GM19452 (cell line): ENCODE results near the gene ALPI.

Source experiments
- ATAC-seq: cut with Tn5 transposase; IDR thresholded peaks from one replicate; pipeline ENCODE4 v1.9.1; 2021; ENCODE audit not compliant: unreplicated experiment

Gene ALPI

GRCh38 chr2:232483923-232484627 lies 28.1 kb downstream of the ALPI start:
- ATAC-seq = no peak

GRCh38 chr2:232484628-232485347 lies 28.8 kb downstream of the ALPI start:
- no peak for ATAC-seq

DNA sequence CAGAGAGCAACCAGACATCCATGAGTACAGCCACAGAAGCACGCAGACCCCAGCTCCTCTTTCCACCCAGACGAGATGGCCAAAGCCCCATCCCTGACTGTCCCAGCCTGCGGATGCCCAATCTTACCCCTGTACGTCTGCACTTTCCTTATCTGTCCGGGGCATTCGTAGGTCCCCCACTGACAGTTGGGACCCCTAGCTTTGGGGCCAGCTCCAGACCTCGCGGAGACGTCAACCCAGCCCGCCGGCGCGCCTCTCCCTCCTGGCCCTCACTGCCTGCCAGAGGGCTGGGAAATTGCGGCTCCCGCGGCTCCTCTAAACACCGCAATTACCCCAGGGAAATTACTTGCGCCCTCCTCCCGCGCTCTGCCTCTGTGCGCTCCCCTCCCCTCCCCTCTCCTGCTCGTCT lies 29.4 kb downstream of the ALPI start:
- ATAC-seq = no peak

GRCh38 chr2:232485757-232486557 lies 30.0 kb downstream of the ALPI start:
- no peak for ATAC-seq

- no peak for ATAC-seq
These were observed 30.8 kb downstream of the ALPI start for GRCh38 chr2:232486558-232487384.

- no peak for ATAC-seq
These were observed 31.6 kb downstream of the ALPI start, which contains the start of gene ECEL1 for GRCh38 chr2:232487385-232488096. Gene ECEL1, minus strand, starts transcription at chr2:232487834. Its CDS starts 1,181 bp downstream, at chr2:232486653.

DNA sequence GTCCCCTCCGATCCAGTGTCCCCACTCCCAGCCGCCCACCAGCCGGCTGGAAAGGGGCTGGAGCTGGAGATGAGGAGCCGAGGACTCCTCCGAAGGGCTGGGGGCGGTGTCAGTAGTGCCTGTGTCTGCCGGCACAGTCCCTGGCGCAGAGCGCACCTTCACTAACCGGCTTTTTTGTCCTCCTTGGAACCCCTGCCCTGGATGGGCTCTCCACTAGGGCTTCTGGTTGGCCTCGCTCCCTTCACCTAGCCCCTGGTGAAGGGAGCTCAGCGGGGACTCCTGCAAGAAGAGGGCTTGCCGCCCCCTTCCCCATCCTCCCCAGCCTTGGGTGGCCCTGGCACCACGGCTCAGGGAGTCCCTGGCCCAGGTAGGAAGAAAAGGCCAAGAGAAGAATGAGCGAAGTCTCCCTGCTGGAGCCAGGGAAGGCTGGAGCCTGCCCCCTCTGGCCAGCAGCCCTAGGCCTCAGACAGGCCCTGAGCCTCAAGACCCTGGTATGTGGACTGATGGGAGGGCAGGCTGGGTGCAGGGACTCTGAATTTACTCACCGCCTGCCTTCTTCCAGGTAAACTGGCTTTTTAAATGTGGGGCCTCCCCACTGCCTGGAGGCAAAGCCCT lies 32.3 kb downstream of the ALPI start:
- ATAC-seq = no peak

GRCh38 chr2:232488721-232489300 lies 32.9 kb downstream of the ALPI start:
- ATAC-seq = no peak

DNA sequence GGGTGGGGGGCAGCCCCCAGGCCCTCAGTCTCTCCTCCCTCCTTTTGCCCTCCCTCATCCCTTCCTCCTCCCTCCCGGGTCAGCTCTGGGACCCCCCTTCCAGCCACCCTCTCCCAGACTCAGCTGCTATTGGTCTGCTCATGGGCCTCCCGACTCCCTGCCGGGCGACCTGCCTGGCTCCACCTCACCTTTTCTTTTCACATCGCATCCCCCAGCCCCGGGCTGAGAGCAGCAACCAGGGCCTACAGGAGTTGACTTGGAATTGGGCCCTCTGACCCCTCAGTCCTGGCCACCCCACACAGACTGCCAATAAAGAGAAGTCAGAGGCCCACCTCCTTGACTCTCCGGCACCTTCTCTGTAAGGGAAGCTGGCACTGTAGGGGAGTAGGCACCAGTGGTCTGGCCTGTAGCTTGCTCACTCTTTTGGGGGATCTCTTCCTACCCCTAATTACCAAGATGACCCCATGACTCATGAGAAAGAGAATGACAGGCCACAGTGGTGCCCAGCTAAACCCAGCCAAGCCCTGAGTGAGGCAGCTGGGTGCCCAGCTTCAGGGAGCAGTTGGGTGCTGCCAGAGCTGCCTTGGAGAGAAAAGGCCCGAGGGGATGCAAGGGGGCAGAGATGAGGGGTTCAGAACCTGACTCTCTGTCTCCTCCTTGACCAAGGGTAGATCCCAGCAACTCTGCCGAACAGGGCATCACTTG lies 33.7 kb downstream of the ALPI start:
- no peak for ATAC-seq

DNA sequence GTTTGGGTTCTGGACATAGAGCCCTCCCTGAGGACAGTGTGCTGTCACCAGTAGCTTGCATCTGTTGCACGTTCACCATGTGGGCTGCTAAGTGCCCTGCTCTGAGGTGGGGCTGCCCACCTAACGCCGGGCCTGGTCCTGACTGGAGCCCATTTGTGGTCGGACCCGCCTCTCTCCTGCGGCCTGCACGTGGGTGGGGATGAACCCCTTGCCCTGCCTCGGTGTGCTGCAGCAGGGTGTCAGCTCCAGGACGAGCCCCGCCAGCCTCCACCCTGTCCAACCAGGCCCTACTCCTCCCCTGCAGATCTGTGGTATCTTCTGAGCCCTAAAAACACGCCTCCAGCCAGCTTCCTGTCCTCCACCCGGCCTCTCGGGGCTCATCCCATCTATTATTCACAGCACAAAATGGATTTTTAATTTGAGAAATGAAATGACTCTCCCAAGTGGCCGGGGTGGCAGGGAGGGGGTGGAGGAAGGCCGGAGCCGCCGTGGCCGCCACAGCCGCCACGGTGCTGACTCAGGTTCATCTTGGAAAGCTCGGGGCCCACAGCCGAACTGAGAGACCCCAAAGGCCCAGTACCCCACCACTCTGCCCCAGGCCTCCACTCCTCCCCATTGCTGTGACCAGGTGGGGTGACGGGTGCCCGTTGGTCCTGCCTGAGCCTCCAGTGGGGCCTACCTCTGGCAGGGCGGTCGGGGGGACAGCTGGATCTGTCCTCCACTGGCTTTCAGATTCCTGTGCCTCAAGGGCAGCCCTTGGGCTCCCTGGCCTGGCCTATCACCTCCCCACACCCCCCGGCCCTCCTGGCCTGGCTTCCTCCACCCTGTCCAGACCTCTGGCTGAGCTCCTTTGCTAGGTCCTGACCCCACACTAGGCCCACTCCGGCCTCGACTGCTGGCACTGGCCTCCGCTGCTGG lies 34.5 kb downstream of the ALPI start:
- no peak for ATAC-seq

GRCh38 chr2:232491139-232491780 lies 35.3 kb downstream of the ALPI start:
- ATAC-seq = no peak

GRCh38 chr2:232492236-232492848 lies 36.4 kb downstream of the ALPI start:
- no peak for ATAC-seq

DNA sequence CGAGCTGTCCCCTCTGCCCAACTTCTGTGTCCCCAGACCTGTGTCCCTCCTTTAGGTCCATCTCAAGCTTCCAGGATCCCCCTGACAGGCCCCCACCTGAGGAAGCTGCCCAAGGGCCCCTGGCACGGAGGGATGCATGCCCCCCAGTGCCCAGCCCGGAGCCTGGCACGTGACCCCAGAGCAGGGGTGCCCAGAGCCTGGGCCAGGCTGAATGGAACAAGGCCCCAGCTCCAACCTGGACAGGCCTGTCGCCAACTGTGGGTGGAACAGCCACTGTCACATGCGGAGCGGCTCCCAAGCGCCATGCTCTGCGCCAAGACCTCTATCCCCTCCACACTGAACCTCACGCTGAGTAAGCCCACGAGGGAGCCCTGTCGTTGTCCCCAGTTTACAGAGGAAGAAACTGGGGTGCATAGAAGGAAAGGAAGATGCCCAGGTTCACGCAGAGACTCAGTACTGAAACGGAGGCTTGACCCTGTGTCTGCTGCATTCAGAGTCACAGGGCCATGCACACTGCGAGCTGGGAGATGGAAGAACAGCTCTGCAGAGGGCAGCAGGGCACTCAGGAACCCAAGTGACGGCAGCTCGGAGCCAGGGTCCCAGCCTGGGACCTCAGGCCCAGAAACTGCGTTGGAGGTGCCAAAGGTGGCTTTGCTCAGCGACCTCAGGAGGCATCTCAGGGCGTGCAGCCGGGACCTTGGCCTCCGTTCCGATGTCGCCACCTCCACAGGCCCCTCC lies 37.2 kb downstream of the ALPI start:
- ATAC-seq = no peak

- no peak for ATAC-seq
These were observed 37.9 kb downstream of the ALPI start for GRCh38 chr2:232493701-232494474.

DNA sequence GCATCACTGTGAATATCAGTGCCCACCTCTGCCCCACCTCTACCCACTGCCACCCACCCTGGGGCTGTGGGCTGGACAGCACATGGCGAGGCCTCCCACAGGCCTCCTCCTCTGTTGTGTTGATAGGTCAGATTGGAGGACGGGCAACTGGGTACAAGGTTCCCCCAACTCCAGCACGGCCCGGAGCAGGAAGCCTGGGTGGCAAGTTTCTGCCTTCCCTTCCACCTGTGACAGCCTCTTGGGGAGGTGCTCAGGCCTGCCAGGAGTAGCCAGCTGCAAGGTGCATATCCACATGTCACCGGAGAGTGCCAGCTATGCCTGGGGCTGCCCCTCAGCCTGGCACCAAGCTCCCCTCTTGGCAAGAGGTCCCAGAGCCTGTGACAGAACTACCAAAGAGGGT lies 38.6 kb downstream of the ALPI start:
- ATAC-seq = no peak
